Body of pancreas (tissue), 4 donors: Measurements from ENCODE around the gene CEP89. TPM values are rescaled to one million over a fixed set of nuclear protein-coding genes. Genes with fewer than 3 reads are reported as not detected.

Source experiments
- ATAC-seq: fragments of 150-250 bp; one replicate; pipeline ENCODE4 v1.9.1; 2016
- DNase-seq, 4 donors: peaks; one replicate each; pipeline ENCODE4 v3.0.0-alpha.2; 2019
- H3K27ac ChIP-seq, 4 donors: fragments of 200-600 bp; sonication (generic); 1 replicate in 3 of 4; 2 replicates in 1 of 4; pipeline versions ENCODE4 v1.5.1 to v1.6.1; 2016 to 2019; ENCODE audit warnings: mild to moderate bottlenecking in 1 of 4, mixed read lengths in 1 of 4, moderate library complexity in 1 of 4
- H3K27me3 ChIP-seq, 2 donors: fragments of 200-600 bp; sonication (generic); one replicate each; pipeline ENCODE4 v1.6.0; 2016; ENCODE audit warnings: mild to moderate bottlenecking in 1 of 2
- H3K36me3 ChIP-seq, 2 donors: fragments of 200-600 bp; sonication (generic); replicated peaks in 1 of 2; 2 replicates each; pipeline ENCODE4 v1.5.1; 2016; ENCODE audit warnings: low read depth in 2 of 2; ENCODE audit not compliant: insufficient read depth in 1 of 2
- H3K4me1 ChIP-seq: fragments of 200-600 bp; sonication (generic); one replicate; pipeline ENCODE4 v1.6.0; 2016
- H3K4me3 ChIP-seq, 2 donors: fragments of 200-600 bp; sonication (generic); 1 replicate in 1 of 2; 2 replicates in 1 of 2; pipeline ENCODE4 v1.5.1; 2016 to 2019
- H3K9me3 ChIP-seq, 3 donors: fragments of 200-600 bp; sonication (generic); 1 replicate in 2 of 3; 2 replicates in 1 of 3; pipeline ENCODE4 v1.5.1; 2016
- POLR2A ChIP-seq, 3 donors: fragments of 450-650 bp; IDR thresholded peaks; one replicate each; pipeline ENCODE4 v1.6.1; 2016; ENCODE audit warnings: antibody characterized with exemption in 3 of 3, mild to moderate bottlenecking in 2 of 3
- WGBS, 2 donors: methylation state at CpG; one replicate each; pipeline ENCODE4 v1.1.5; 2017; 5-methylcytosine and 5-hydroxymethylcytosine counted together
- intact Hi-C: fragments of 100-400 bp; cut with DNase I; formaldehyde crosslinking; loops from one replicate; pipeline ENCODE4 v1.15.1; 2023
- small RNA-seq: library from RNA; depleted of rRNA; stranded (forward); fragments of <200 nt; gene quantifications from one replicate; pipeline ENCODE3, GENCODE V24; 2016
- total RNA-seq, 2 donors: library from RNA; depleted of rRNA; stranded (reverse); fragments of >200 nt; gene quantifications; one replicate each; pipeline ENCODE4 v1.1.0, GENCODE V29; 2016
- TF ChIP-seq, protein P1 (sequence below), 7 experiments: fragments of 450-650 bp in 4 of 7; fragments of 200-600 bp in 3 of 7; sonication (generic) in 3 of 7; IDR thresholded peaks; one replicate each; pipeline ENCODE4 v1.5.1; 2016 to 2019; ENCODE audit warnings: antibody characterized with exemption in 7 of 7

Gene CEP89
- total RNA-seq, 2 donors from 2014 or later, result 7.8 to 8.6 TPM

DNA sequence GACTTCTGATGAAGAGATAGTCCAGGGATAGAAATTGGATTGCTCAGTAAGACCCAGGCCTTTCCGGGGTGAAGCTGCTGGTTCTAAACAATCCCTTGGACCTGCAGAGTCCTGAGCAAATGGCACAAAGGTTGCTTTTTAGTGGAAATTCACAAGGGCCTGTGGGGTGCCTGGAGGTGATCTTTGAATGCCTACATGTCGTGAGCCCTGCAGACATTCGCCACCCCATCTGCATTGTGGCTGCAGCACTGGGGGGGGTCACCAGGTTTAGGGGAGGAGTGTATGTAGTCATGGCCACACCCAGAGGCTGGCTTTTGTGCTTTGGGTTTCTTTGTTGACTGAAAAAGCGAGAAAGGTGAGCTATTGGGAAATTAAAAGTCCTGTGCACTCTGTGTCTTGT lies 143.6 kb downstream of the CEP89 start:
- H3K27ac ChIP-seq, result no peak overlapping the region
- intact Hi-C loops, result no loop called here
- no peak for DNase-seq
- H3K9me3 ChIP-seq, result no peaks in the 10 kb centered on the region
- H3K27me3 ChIP-seq, result no peaks in the 10 kb centered on the region
- no peak overlapping the region for H3K4me3 ChIP-seq
- H3K36me3 ChIP-seq, result no peaks in the 10 kb centered on the region
- ATAC-seq, result no peak
- 80 to 92% methylated on average over 2 to 4 of the region's 4 CpGs for WGBS, 2 donors
- no peaks in the 10 kb centered on the region for H3K4me1 ChIP-seq
- TF ChIP-seq, protein P1, sequence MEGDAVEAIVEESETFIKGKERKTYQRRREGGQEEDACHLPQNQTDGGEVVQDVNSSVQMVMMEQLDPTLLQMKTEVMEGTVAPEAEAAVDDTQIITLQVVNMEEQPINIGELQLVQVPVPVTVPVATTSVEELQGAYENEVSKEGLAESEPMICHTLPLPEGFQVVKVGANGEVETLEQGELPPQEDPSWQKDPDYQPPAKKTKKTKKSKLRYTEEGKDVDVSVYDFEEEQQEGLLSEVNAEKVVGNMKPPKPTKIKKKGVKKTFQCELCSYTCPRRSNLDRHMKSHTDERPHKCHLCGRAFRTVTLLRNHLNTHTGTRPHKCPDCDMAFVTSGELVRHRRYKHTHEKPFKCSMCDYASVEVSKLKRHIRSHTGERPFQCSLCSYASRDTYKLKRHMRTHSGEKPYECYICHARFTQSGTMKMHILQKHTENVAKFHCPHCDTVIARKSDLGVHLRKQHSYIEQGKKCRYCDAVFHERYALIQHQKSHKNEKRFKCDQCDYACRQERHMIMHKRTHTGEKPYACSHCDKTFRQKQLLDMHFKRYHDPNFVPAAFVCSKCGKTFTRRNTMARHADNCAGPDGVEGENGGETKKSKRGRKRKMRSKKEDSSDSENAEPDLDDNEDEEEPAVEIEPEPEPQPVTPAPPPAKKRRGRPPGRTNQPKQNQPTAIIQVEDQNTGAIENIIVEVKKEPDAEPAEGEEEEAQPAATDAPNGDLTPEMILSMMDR (IDR thresholded peaks at IDR 0.05), result no peak
- no peak for TF ChIP-seq POLR2A (IDR thresholded peaks at IDR 0.05)

Small RNA genes lying within 50 kb of the gene (small RNA-seq; reads per million reads assigned to genes)
- not detected for gene RN7SKP22

Other genes starting within 250 kb of the CEP89 start
- not detected for gene SLC7A9, start 102.2 kb downstream of the CEP89 start, total RNA-seq
- gene FAAP24, start 284 bp upstream of the CEP89 start, total RNA-seq, result 1 to 10 TPM in 1 of 2 donors, not detected in 1; 4.9 TPM
- 10 to 100 TPM; 11.2 to 54.4 TPM for gene RHPN2, start 92.9 kb upstream of the CEP89 start, total RNA-seq
- 1 to 10 TPM; 6.6 to 7.0 TPM for gene GPATCH1, start 109.2 kb upstream of the CEP89 start, total RNA-seq
- not detected for gene WDR88, start 160.2 kb upstream of the CEP89 start, total RNA-seq
- gene LRP3, start 222.4 kb upstream of the CEP89 start, total RNA-seq, result 10 to 100 TPM; 18.1 to 23.3 TPM